GM12892 (cell line): ENCODE data around the gene NRCAM.

Source experiments
- POLR2A ChIP-seq: IDR thresholded peaks from 2 replicates; pipeline ENCODE4 v1.6.1; 2011; ENCODE audit warnings: low read depth, low read length, control low read depth
- POLR2AphosphoS5 ChIP-seq: IDR thresholded peaks from 2 replicates; pipeline ENCODE4 v1.6.1; 2011; ENCODE audit warnings: low read depth, low read length, control low read depth
- TAF1 ChIP-seq: IDR thresholded peaks from 2 replicates; pipeline ENCODE4 v1.6.1; 2011; ENCODE audit warnings: low read depth, mild to moderate bottlenecking, control low read depth, low read length, borderline replicate concordance

- TF ChIP-seq POLR2A (no peak), TAF1 (no peak), POLR2AphosphoS5 (no peak)
Measured at GRCh38 chr7:108407676-108408075, 48.6 kb downstream of the NRCAM start.
